Hepatocyte (in vitro differentiated cells): ENCODE measurements around the gene NEDD8. TPM values are rescaled to one million over a fixed set of nuclear protein-coding genes. Genes with fewer than 3 reads are reported as not detected.
A peak's percentile ranks its signal among the peaks of the same experiment; 100 is the strongest.

Experiments used
- DNase-seq: peaks from one replicate; pipeline ENCODE4 v3.0.0-alpha.2; 2016; ENCODE audit warnings: low spot score
- H2AFZ ChIP-seq: fragments of 200-600 bp; sonication (generic); 2 replicates; pipeline ENCODE4 v1.6.0; 2016; ENCODE audit warnings: antibody characterized with exemption, mild to moderate bottlenecking
- H3K27ac ChIP-seq: fragments of 200-600 bp; sonication (generic); 2 replicates; pipeline ENCODE4 v1.5.1; 2016; ENCODE audit warnings: mild to moderate bottlenecking
- H3K27me3 ChIP-seq: fragments of 200-600 bp; sonication (generic); 2 replicates; pipeline ENCODE4 v1.6.1; 2016
- H3K36me3 ChIP-seq: fragments of 200-600 bp; sonication (generic); replicated peaks from 2 replicates; pipeline ENCODE4 v1.5.1; 2016; ENCODE audit warnings: low read depth; ENCODE audit not compliant: insufficient read depth
- H3K4me1 ChIP-seq: fragments of 200-600 bp; sonication (generic); 2 replicates; pipeline ENCODE4 v1.5.1; 2016; ENCODE audit warnings: mild to moderate bottlenecking, moderate library complexity; ENCODE audit not compliant: insufficient read depth
- H3K4me2 ChIP-seq: fragments of 200-600 bp; sonication (generic); 2 replicates; pipeline ENCODE4 v1.6.0; 2016
- H3K4me3 ChIP-seq: fragments of 200-600 bp; sonication (generic); 2 replicates; pipeline ENCODE4 v1.5.1; 2016; ENCODE audit warnings: mild to moderate bottlenecking
- H3K79me2 ChIP-seq: fragments of 200-600 bp; sonication (generic); 2 replicates; pipeline ENCODE4 v1.6.0; 2017; ENCODE audit warnings: mild to moderate bottlenecking
- H3K9me2 ChIP-seq: fragments of 200-600 bp; sonication (generic); replicated peaks from 2 replicates; pipeline ENCODE4 v1.6.0; 2017; ENCODE audit warnings: mild to moderate bottlenecking; ENCODE audit not compliant: insufficient read depth
- H3K9me3 ChIP-seq: fragments of 200-600 bp; sonication (generic); 2 replicates; pipeline ENCODE4 v1.5.1; 2016; ENCODE audit warnings: low read depth, mild to moderate bottlenecking
- H4K20me1 ChIP-seq: fragments of 200-600 bp; sonication (generic); 2 replicates; pipeline ENCODE4 v1.6.0; 2016; ENCODE audit warnings: mild to moderate bottlenecking; ENCODE audit not compliant: insufficient read depth, poor library complexity, severe bottlenecking
- EZH2 ChIP-seq: fragments of 200-600 bp; sonication (generic); IDR thresholded peaks from 2 replicates; pipeline ENCODE4 v1.6.1; 2016; ENCODE audit warnings: antibody characterized with exemption, mild to moderate bottlenecking, borderline replicate concordance
- EZH2phosphoT487 ChIP-seq: fragments of 200-600 bp; sonication (generic); IDR thresholded peaks from one replicate; pipeline ENCODE4 v1.6.1; 2018; ENCODE audit warnings: antibody characterized with exemption, mild to moderate bottlenecking, low read depth, moderate library complexity; ENCODE audit not compliant: unreplicated experiment, severe bottlenecking
- WGBS: methylation state at CpG from one replicate; pipeline ENCODE4 v1.1.6; 2016; ENCODE audit warnings: low lambda C conversion rate; ENCODE audit errors: missing lambda C conversion rate; 5-methylcytosine and 5-hydroxymethylcytosine counted together
- polyA plus RNA-seq: library from polyadenylated mRNA; unstranded; fragments of >200 nt; fragmentation: Nextera tagmentation; extraction: Ambion mirVana; gene quantifications from 2 replicates; pipeline ENCODE4 v1.2.1, GENCODE V29; 2016
- total RNA-seq: library from RNA; depleted of rRNA; stranded (reverse); fragments of >200 nt; gene quantifications from 2 replicates; pipeline ENCODE4 v1.2.3, GENCODE V29; 2014
- TF ChIP-seq, protein P1 (sequence below): fragments of 200-600 bp; sonication (generic); IDR thresholded peaks from 2 replicates; pipeline ENCODE4 v1.5.1; 2016; ENCODE audit warnings: antibody characterized with exemption, mild to moderate bottlenecking; ENCODE audit not compliant: poor library complexity

NEDD8 gene
- total and polyA plus RNA-seq, 2 experiments from 2014 or later, result 162 to 326 TPM

- Histone ChIP-seq H3K9me2 (no peaks in the 10 kb centered on the region), H3K27ac (no peak overlapping the region), H2AFZ (no peak overlapping the region), H3K4me3 (no peak overlapping the region), H3K9me3 (no peaks in the 10 kb centered on the region), H3K27me3 (no peaks in the 10 kb centered on the region), H3K36me3 (peaks cover 2% of the 10 kb centered on the region), H3K79me2 (peaks cover 27% of the 10 kb centered on the region), H3K4me2 (no peak overlapping the region), H3K4me1 (peaks cover 5% of the 10 kb centered on the region), H4K20me1 (no peaks in the 10 kb centered on the region)
- no peak for DNase-seq
- WGBS, result 97% methylated on average over 5 of the region's 5 CpGs
- TF ChIP-seq EZH2, result no peak
- TF ChIP-seq, protein P1, sequence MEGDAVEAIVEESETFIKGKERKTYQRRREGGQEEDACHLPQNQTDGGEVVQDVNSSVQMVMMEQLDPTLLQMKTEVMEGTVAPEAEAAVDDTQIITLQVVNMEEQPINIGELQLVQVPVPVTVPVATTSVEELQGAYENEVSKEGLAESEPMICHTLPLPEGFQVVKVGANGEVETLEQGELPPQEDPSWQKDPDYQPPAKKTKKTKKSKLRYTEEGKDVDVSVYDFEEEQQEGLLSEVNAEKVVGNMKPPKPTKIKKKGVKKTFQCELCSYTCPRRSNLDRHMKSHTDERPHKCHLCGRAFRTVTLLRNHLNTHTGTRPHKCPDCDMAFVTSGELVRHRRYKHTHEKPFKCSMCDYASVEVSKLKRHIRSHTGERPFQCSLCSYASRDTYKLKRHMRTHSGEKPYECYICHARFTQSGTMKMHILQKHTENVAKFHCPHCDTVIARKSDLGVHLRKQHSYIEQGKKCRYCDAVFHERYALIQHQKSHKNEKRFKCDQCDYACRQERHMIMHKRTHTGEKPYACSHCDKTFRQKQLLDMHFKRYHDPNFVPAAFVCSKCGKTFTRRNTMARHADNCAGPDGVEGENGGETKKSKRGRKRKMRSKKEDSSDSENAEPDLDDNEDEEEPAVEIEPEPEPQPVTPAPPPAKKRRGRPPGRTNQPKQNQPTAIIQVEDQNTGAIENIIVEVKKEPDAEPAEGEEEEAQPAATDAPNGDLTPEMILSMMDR, result no peak
- no peak for TF ChIP-seq EZH2phosphoT487
Measured at GRCh38 chr14:24176599-24176998, 55.6 kb downstream of the NEDD8 start.

DNA sequence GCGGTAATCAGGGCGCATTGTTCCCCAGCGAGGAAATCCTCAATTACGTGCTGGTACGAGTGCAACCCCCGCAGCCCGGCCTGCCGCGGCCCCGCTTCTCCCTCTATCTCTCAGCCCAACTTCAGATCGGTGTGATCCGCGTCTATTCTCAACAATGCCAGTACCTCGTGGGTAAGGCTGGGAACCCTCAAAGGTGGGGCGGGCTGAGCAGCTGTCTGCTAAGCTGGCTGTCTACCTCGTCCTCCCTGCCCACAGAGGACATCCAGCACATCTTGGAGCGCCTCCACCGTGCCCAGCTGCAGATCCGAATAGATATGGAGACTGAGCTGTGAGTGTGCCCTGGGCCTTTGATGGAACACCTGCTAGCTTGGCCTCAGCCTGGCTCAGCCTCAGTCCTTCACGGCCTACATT, 59.3 kb downstream of the NEDD8 start:
- H2AFZ ChIP-seq, result no peak overlapping the region
- H3K36me3 ChIP-seq, result peaks cover 2% of the 10 kb centered on the region
- H3K4me1 ChIP-seq, result peaks cover 5% of the 10 kb centered on the region
- peak overlapping the region; percentile 81 for H3K4me2 ChIP-seq
- H3K9me2 ChIP-seq, result no peaks in the 10 kb centered on the region
- H3K79me2 ChIP-seq, result peaks cover 27% of the 10 kb centered on the region
- no peaks in the 10 kb centered on the region for H3K9me3 ChIP-seq
- H3K27ac ChIP-seq, result peak overlapping the region; percentile 71
- WGBS, result 75% methylated on average over 20 of the region's 20 CpGs
- H4K20me1 ChIP-seq, result no peaks in the 10 kb centered on the region
- no peaks in the 10 kb centered on the region for H3K27me3 ChIP-seq
- DNase-seq, result no peak
- no peak for TF ChIP-seq EZH2
- TF ChIP-seq, protein P1, result no peak
- TF ChIP-seq EZH2phosphoT487, result no peak
- peak overlapping the region; percentile 11 for H3K4me3 ChIP-seq

DNA sequence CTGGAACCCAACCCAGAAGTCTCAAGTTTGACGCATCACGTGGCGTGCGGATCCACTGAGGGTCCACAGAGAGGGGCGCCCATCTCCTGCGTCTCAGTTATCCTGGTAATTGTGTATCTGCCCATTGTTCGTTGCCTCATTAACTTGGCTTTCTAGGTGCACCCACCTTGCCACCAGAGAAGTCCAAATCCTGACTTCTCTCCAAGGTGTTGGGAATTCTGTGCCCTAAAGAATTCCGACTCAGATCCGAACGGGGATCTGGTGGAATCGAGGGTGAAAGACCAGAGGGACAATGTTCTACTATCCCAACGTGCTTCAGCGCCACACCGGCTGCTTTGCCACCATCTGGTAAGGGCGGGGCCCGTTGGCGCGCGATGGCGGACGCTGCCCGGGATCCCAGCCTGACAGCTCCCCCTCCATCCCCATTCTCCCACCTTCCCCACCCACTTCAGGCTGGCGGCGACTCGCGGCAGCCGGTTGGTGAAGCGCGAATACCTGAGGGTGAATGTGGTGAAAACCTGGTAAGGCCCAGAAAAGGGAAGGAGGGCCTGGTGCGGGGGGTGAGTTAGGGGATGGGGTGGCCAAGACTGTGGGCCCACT, 59.8 kb downstream of the NEDD8 start:
- Histone ChIP-seq H4K20me1 (no peaks in the 10 kb centered on the region), H3K79me2 (peaks cover 27% of the 10 kb centered on the region), H3K9me3 (no peaks in the 10 kb centered on the region), H3K36me3 (peaks cover 2% of the 10 kb centered on the region), H3K27me3 (no peaks in the 10 kb centered on the region), H2AFZ (peak overlapping the region; percentile 16), H3K27ac (peak overlapping the region; percentile 71), H3K4me2 (peak overlapping the region; percentile 81), H3K4me1 (peaks cover 5% of the 10 kb centered on the region), H3K9me2 (no peaks in the 10 kb centered on the region), H3K4me3 (peak overlapping the region; percentile 11)
- WGBS, result 46% methylated on average over 30 of the region's 30 CpGs
- DNase-seq, result no peak
- TF ChIP-seq EZH2, result no peak
- TF ChIP-seq, protein P1, result no peak
- no peak for TF ChIP-seq EZH2phosphoT487
